Measurements from ENCODE around the gene NLRC5. TPM values are rescaled to one million over a fixed set of nuclear protein-coding genes. Genes with fewer than 3 reads are reported as not detected.

The NLRC5 gene
- total and polyA plus RNA-seq, 4 donors = 23.9 to 46.4 (median 31.1) TPM

DNA sequence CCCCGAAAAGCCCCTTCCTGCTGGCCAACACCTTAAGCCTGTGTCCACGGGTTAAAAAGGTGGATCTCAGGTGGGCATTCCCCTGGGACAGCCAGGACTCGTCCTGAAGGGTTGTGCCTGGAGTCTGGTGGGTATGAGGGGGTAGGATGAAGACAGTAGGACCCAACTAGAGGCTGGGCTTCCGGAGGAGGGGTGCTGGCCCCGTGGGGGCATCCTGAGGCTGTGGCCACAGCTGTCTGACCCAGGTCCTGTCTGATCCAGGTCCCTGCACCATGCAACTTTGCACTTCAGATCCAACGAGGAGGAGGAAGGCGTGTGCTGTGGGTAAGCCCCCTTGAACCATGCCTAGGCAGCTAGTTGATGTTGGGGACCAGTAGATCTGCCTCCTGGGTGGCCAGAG is 65.4 kb downstream of the NLRC5 start:
- Histone ChIP-seq H3K9me3 (ENCODE audit: control insufficient read depth in 4 of 4, insufficient read depth in 3 of 4, low read length in 3 of 4) (no peaks in the 10 kb centered on the region), H3K36me3 (ENCODE audit: control insufficient read depth in 4 of 4, insufficient read depth in 4 of 4, low read length in 4 of 4) (peaks cover 0 to 39% (median 0%) of the 10 kb centered on the region in 4 donors)
- WGBS, 2 donors = 86 to 92% methylated on average over 7 of the region's 7 CpGs

DNA sequence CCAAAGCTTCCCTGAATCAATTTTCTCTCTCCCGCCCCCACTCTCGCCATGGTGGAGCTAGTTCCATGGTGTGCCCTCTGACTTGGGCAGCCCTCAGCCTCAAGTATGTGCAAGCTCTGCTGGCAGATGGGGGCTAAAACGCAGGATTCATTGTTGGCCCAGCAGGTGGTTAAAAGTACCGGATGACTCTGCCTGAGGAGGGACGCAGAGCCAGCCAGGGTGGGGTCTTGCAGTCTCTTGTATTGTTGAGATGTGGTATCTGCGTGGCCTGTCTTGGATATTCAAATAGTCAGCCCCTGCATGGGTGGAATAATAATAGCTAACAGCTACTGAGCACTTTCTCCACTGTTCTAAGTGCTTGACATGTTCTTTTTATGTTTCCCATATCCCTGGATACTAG is 66.3 kb downstream of the NLRC5 start:
- H3K9me3 ChIP-seq (ENCODE audit: control insufficient read depth in 4 of 4, insufficient read depth in 3 of 4, low read length in 3 of 4) = no peaks in the 10 kb centered on the region
- DNase-seq = no peak
- no peak for ATAC-seq (ENCODE audit: insufficient read depth, low FRiP score)
- H3K9ac ChIP-seq (ENCODE audit: insufficient read depth in 1 of 2, low read length in 2 of 2) = no peak overlapping the region
- TF ChIP-seq, protein P1, sequence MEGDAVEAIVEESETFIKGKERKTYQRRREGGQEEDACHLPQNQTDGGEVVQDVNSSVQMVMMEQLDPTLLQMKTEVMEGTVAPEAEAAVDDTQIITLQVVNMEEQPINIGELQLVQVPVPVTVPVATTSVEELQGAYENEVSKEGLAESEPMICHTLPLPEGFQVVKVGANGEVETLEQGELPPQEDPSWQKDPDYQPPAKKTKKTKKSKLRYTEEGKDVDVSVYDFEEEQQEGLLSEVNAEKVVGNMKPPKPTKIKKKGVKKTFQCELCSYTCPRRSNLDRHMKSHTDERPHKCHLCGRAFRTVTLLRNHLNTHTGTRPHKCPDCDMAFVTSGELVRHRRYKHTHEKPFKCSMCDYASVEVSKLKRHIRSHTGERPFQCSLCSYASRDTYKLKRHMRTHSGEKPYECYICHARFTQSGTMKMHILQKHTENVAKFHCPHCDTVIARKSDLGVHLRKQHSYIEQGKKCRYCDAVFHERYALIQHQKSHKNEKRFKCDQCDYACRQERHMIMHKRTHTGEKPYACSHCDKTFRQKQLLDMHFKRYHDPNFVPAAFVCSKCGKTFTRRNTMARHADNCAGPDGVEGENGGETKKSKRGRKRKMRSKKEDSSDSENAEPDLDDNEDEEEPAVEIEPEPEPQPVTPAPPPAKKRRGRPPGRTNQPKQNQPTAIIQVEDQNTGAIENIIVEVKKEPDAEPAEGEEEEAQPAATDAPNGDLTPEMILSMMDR (IDR thresholded peaks at IDR 0.05; ENCODE audit: control extremely low read depth, extremely low read depth) = no peak
- H3K4me3 ChIP-seq = no peak overlapping the region
- H3K27ac ChIP-seq (ENCODE audit: low read depth in 1 of 2, low read length in 1 of 2) = no peak overlapping the region
- H3K4me1 ChIP-seq (ENCODE audit: control insufficient read depth in 5 of 5, insufficient read depth in 5 of 5, low read length in 5 of 5) = peaks cover 0 to 4% (median 0%) of the 10 kb centered on the region in 5 donors
- peaks cover 0 to 4% (median 0%) of the 10 kb centered on the region in 3 donors for H3K27me3 ChIP-seq (ENCODE audit: control insufficient read depth in 3 of 3, insufficient read depth in 3 of 3, low read length in 2 of 3)
- H3K36me3 ChIP-seq (ENCODE audit: control insufficient read depth in 4 of 4, insufficient read depth in 4 of 4, low read length in 4 of 4) = peaks cover 0 to 43% (median 0%) of the 10 kb centered on the region in 4 donors
- WGBS, 2 donors = 91 to 92% methylated on average over 6 of the region's 6 CpGs

More for the DNA sequence above, 65.4 kb downstream of the NLRC5 start:
- ATAC-seq (ENCODE audit: insufficient read depth, low FRiP score) (no peak), DNase-seq (no peak)
- H3K4me1 ChIP-seq (ENCODE audit: control insufficient read depth in 5 of 5, insufficient read depth in 5 of 5, low read length in 5 of 5) = no peaks in the 10 kb centered on the region
- H3K4me3 ChIP-seq = no peak overlapping the region
- H3K27me3 ChIP-seq (ENCODE audit: control insufficient read depth in 3 of 3, insufficient read depth in 3 of 3, low read length in 2 of 3) = peaks cover 0 to 4% (median 0%) of the 10 kb centered on the region in 3 donors
- TF ChIP-seq, protein P1 (IDR thresholded peaks at IDR 0.05; ENCODE audit: control extremely low read depth, extremely low read depth) = no peak
- H3K9ac ChIP-seq (ENCODE audit: insufficient read depth in 1 of 2, low read length in 2 of 2) = no peak overlapping the region
- no peak overlapping the region for H3K27ac ChIP-seq (ENCODE audit: low read depth in 1 of 2, low read length in 1 of 2)

DNA sequence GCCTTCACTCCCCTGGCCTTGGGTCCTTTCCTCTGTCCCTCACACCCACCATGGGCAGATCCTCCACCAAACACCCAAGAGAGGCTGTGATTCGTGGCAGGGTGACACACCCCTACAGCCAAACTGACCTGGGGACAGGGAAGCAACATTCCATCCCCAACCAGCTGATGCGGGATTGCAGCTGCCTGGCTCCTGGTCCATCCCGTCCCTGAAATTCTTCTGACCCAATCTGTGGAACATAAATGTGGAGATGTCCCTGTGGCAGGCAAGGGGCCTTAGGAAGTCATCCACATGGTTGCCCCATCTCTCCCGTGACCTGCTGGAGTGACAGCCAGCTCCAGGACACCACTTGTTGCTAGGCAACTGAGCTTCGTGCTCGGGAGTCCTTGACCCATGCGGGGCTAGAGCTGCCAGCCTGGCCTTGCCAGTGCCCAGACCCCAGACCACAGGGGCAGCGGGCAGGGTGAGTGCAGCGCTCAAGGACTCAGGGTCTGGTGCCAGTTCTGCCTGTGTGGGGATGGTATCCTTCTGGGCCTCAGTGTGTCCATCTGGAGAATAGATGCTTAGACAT is 69.0 kb downstream of the NLRC5 start:
- Histone ChIP-seq H3K4me1 (ENCODE audit: control insufficient read depth in 5 of 5, insufficient read depth in 5 of 5, low read length in 5 of 5) (peaks cover 0 to 13% (median 3%) of the 10 kb centered on the region in 5 donors), H3K9me3 (ENCODE audit: control insufficient read depth in 4 of 4, insufficient read depth in 3 of 4, low read length in 3 of 4) (no peaks in the 10 kb centered on the region), H3K27me3 (ENCODE audit: control insufficient read depth in 3 of 3, insufficient read depth in 3 of 3, low read length in 2 of 3) (peaks cover 0 to 4% (median 0%) of the 10 kb centered on the region in 3 donors), H3K36me3 (ENCODE audit: control insufficient read depth in 4 of 4, insufficient read depth in 4 of 4, low read length in 4 of 4) (peaks cover 0 to 35% (median 0%) of the 10 kb centered on the region in 4 donors), H3K9ac (ENCODE audit: insufficient read depth in 1 of 2, low read length in 2 of 2) (no peak overlapping the region), H3K27ac (ENCODE audit: low read depth in 1 of 2, low read length in 1 of 2) (no peak overlapping the region), H3K4me3 (no peak overlapping the region)
- WGBS, 2 donors = 83% methylated on average over 9 of the region's 9 CpGs
- TF ChIP-seq, protein P1 (IDR thresholded peaks at IDR 0.05; ENCODE audit: control extremely low read depth, extremely low read depth) = no peak
- no peak for ATAC-seq (ENCODE audit: insufficient read depth, low FRiP score)
- DNase-seq = no peak

Measured in lung (tissue), 12 donors.